Liver (tissue), 9 donors: ENCODE measurements around the gene CHP1. TPM values are rescaled to one million over a fixed set of nuclear protein-coding genes. Genes with fewer than 3 reads are reported as not detected.
A peak's percentile ranks its signal among the peaks of the same experiment; 100 is the strongest.

Experiments
- DNase-seq: peaks from one replicate; pipeline ENCODE4 v3.0.0-alpha.2; 2017; ENCODE audit warnings: low spot score
- H3K27ac ChIP-seq, 2 donors: one replicate each; pipeline ENCODE4 v1.7.0; 2013; ENCODE audit warnings: inconsistent platforms in 2 of 2, low read length in 2 of 2, control low read depth in 1 of 2, low read depth in 1 of 2, mild to moderate bottlenecking in 1 of 2
- H3K27me3 ChIP-seq, 4 donors: one replicate each; pipeline versions ENCODE4 v1.6.1 to v1.7.0; 2013; ENCODE audit warnings: low read length in 3 of 4, inconsistent platforms in 1 of 4, mild to moderate bottlenecking in 1 of 4, moderate library complexity in 1 of 4; ENCODE audit not compliant: control insufficient read depth in 4 of 4, insufficient read depth in 4 of 4
- H3K36me3 ChIP-seq, 4 donors: one replicate each; pipeline versions ENCODE4 v1.6.1 to v1.7.0; 2013; ENCODE audit warnings: low read length in 3 of 4, mild to moderate bottlenecking in 3 of 4, low read depth in 1 of 4, moderate library complexity in 1 of 4; ENCODE audit not compliant: control insufficient read depth in 4 of 4, insufficient read depth in 3 of 4
- H3K4me1 ChIP-seq, 4 donors: one replicate each; pipeline versions ENCODE4 v1.6.1 to v1.7.0; 2013; ENCODE audit warnings: low read length in 3 of 4, mild to moderate bottlenecking in 3 of 4, moderate library complexity in 1 of 4; ENCODE audit not compliant: control insufficient read depth in 4 of 4, insufficient read depth in 4 of 4
- H3K4me3 ChIP-seq, 3 donors: one replicate each; pipeline versions ENCODE4 v1.6.1 to v1.7.0; 2013; ENCODE audit warnings: low read length in 3 of 3, control low read depth in 1 of 3, low read depth in 1 of 3, mild to moderate bottlenecking in 1 of 3
- H3K9ac ChIP-seq, 2 donors: one replicate each; pipeline ENCODE4 v1.7.0; 2013; ENCODE audit warnings: low read length in 2 of 2, mild to moderate bottlenecking in 2 of 2, moderate library complexity in 2 of 2, control low read depth in 1 of 2, low read depth in 1 of 2
- H3K9me3 ChIP-seq, 4 donors: one replicate each; pipeline versions ENCODE4 v1.6.1 to v1.7.0; 2013; ENCODE audit warnings: low read length in 3 of 4; ENCODE audit not compliant: control insufficient read depth in 4 of 4
- EGR1 ChIP-seq, 2 donors: IDR thresholded peaks; 2 replicates each; pipeline ENCODE4 v1.6.1; 2016 to 2018; ENCODE audit warnings: antibody characterized with exemption in 2 of 2, low read depth in 2 of 2
- FOXA1 ChIP-seq: IDR thresholded peaks from 2 replicates; pipeline ENCODE4 v1.6.1; 2016; ENCODE audit warnings: antibody characterized with exemption
- GABPA ChIP-seq, 2 donors: IDR thresholded peaks in 1 of 2; conservative IDR thresholded peaks in 1 of 2; 2 replicates each; pipeline ENCODE4 v1.6.1; 2016; ENCODE audit warnings: antibody characterized with exemption in 2 of 2, mild to moderate bottlenecking in 1 of 2, moderate library complexity in 1 of 2
- HNF4A ChIP-seq, 2 donors: conservative IDR thresholded peaks; 2 replicates each; pipeline ENCODE4 v1.6.1; 2016; ENCODE audit warnings: antibody characterized with exemption in 2 of 2, mild to moderate bottlenecking in 2 of 2
- JUND ChIP-seq, 2 donors: IDR thresholded peaks; 2 replicates each; pipeline ENCODE4 v1.6.1; 2016; ENCODE audit warnings: antibody characterized with exemption in 2 of 2
- NR2F2 ChIP-seq: IDR thresholded peaks from 2 replicates; pipeline ENCODE4 v1.6.1; 2016; ENCODE audit warnings: antibody characterized with exemption
- RAD21 ChIP-seq, 2 donors: IDR thresholded peaks; 2 replicates each; pipeline ENCODE4 v1.6.1; 2016; ENCODE audit warnings: antibody characterized with exemption in 2 of 2, mild to moderate bottlenecking in 2 of 2
- REST ChIP-seq: IDR thresholded peaks from 2 replicates; pipeline ENCODE4 v1.6.1; 2016; ENCODE audit warnings: antibody characterized with exemption, mild to moderate bottlenecking
- SP1 ChIP-seq: IDR thresholded peaks from 2 replicates; pipeline ENCODE4 v1.6.1; 2018; ENCODE audit warnings: antibody characterized with exemption, mild to moderate bottlenecking
- TAF1 ChIP-seq: conservative IDR thresholded peaks from 2 replicates; pipeline ENCODE4 v1.6.1; 2016; ENCODE audit warnings: antibody characterized with exemption, mild to moderate bottlenecking
- YY1 ChIP-seq: IDR thresholded peaks from 2 replicates; pipeline ENCODE4 v1.6.1; 2016; ENCODE audit warnings: antibody characterized with exemption, mild to moderate bottlenecking
- WGBS: extraction: QIAGEN DNeasy Blood & Tissue Kit; methylation state at CpG from one replicate; pipeline ENCODE4 v1.1.7; 2013; 5-methylcytosine and 5-hydroxymethylcytosine counted together
- polyA plus RNA-seq, 2 donors: library from polyadenylated mRNA; stranded (reverse) in 1 of 2; unstranded in 1 of 2; fragments of 200-250 nt in 1 of 2; fragments of >200 nt in 1 of 2; fragmentation: Nextera tagmentation in 1 of 2; extraction: Ambion mirVana in 1 of 2; gene quantifications; one replicate each; pipeline versions ENCODE4 v1.2.1 to v1.2.3, GENCODE V29; 2013 to 2015
- total RNA-seq, 2 donors: library from RNA; depleted of rRNA; stranded (reverse); fragments of >200 nt; gene quantifications; one replicate each; pipeline ENCODE4 v1.2.3, GENCODE V29; 2014
- TF ChIP-seq, protein P1 (sequence below): fragments of 150-350 bp; IDR thresholded peaks from 2 replicates; pipeline ENCODE4 v1.5.1; 2017; ENCODE audit warnings: improper control_type of control experiment, low read depth, low read length; ENCODE audit not compliant: missing input control
- TF ChIP-seq, protein P2 (sequence below): IDR thresholded peaks from 2 replicates; pipeline ENCODE4 v1.6.1; 2016; ENCODE audit warnings: antibody characterized with exemption
- donor health status: healthy.
- donor health status: healthy.
- donor health status: healthy.
- donor health status: healthy.
- donor health status: healthy.

CHP1 gene
- total and polyA plus RNA-seq, 4 donors: 87.4 to 162 (median 117) TPM

GRCh38 chr15:41323611-41324010, 92.5 kb downstream of the CHP1 start (continued):
- TF ChIP-seq REST (no peak), NR2F2 (no peak), EGR1 (IDR thresholded peaks at IDR 0.05; ENCODE audit: low read depth in 2 of 2) (no peak), YY1 (no peak), RAD21 (IDR thresholded peaks at IDR 0.05) (no peak), SP1 (no peak), GABPA (IDR thresholded peaks at IDR 0.05 in 1 of 2, conservative IDR thresholded peaks at IDR 0.05 in 1 of 2) (no peak), TAF1 (no peak), JUND (IDR thresholded peaks at IDR 0.05) (no peak)
- TF ChIP-seq, protein P1, sequence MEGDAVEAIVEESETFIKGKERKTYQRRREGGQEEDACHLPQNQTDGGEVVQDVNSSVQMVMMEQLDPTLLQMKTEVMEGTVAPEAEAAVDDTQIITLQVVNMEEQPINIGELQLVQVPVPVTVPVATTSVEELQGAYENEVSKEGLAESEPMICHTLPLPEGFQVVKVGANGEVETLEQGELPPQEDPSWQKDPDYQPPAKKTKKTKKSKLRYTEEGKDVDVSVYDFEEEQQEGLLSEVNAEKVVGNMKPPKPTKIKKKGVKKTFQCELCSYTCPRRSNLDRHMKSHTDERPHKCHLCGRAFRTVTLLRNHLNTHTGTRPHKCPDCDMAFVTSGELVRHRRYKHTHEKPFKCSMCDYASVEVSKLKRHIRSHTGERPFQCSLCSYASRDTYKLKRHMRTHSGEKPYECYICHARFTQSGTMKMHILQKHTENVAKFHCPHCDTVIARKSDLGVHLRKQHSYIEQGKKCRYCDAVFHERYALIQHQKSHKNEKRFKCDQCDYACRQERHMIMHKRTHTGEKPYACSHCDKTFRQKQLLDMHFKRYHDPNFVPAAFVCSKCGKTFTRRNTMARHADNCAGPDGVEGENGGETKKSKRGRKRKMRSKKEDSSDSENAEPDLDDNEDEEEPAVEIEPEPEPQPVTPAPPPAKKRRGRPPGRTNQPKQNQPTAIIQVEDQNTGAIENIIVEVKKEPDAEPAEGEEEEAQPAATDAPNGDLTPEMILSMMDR: no peak

- Histone ChIP-seq H3K27ac (no peak overlapping the region), H3K36me3 (no peaks in the 10 kb centered on the region), H3K9ac (peak overlapping the region in 1 of 2 donors; percentile 84), H3K4me1 (peaks cover 0 to 22% (median 8%) of the 10 kb centered on the region in 4 donors), H3K27me3 (no peaks in the 10 kb centered on the region), H3K4me3 (no peak overlapping the region), H3K9me3 (no peaks in the 10 kb centered on the region)
- no peak for DNase-seq
- 84% methylated on average over 6 of the region's 6 CpGs for WGBS
- no peak for TF ChIP-seq YY1
- no peak for TF ChIP-seq SP1
- TF ChIP-seq JUND (IDR thresholded peaks at IDR 0.05): no peak
- TF ChIP-seq FOXA1: no peak
- TF ChIP-seq HNF4A (conservative IDR thresholded peaks at IDR 0.05): no peak
- TF ChIP-seq, protein P2, sequence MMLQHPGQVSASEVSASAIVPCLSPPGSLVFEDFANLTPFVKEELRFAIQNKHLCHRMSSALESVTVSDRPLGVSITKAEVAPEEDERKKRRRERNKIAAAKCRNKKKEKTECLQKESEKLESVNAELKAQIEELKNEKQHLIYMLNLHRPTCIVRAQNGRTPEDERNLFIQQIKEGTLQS: no peak
Observed at GRCh38 chr15:41331281-41331680, 100.2 kb downstream of the CHP1 start.

Other genes starting within 250 kb of the CHP1 start
- gene INO80, start 115.0 kb upstream of the CHP1 start, total RNA-seq: 10 to 100 TPM; 14.1 to 19.7 TPM
- gene INO80, start 115.0 kb upstream of the CHP1 start, polyA plus RNA-seq: 1 to 10 TPM; 3.2 to 4.7 TPM
- not detected for gene EXD1, start 511 bp upstream of the CHP1 start, total RNA-seq
- not detected for gene EXD1, start 511 bp upstream of the CHP1 start, polyA plus RNA-seq
- gene OIP5, start 101.3 kb downstream of the CHP1 start, total RNA-seq: 10 to 100 TPM in 1 of 2 donors, under 1 TPM in 1; 0.17 to 11.8 TPM
- 1 to 10 TPM in 1 of 2 donors, under 1 TPM in 1; 0.65 to 1.6 TPM for gene OIP5, start 101.3 kb downstream of the CHP1 start, polyA plus RNA-seq
- 100 to 1,000 TPM in 1 of 2 donors, 1 to 10 TPM in 1; 7.4 to 149 TPM for gene NUSAP1, start 101.6 kb downstream of the CHP1 start, total RNA-seq
- gene NUSAP1, start 101.6 kb downstream of the CHP1 start, polyA plus RNA-seq: 1 to 10 TPM; 4.6 to 9.2 TPM
- gene NDUFAF1, start 171.2 kb downstream of the CHP1 start, total RNA-seq: 10 to 100 TPM; 13.5 to 24.2 TPM
- gene NDUFAF1, start 171.2 kb downstream of the CHP1 start, polyA plus RNA-seq: 10 to 100 TPM; 25.8 to 29.0 TPM
- 10 to 100 TPM in 1 of 2 donors, 1 to 10 TPM in 1; 8.3 to 15.4 TPM for gene RTF1, start 185.8 kb downstream of the CHP1 start, total RNA-seq
- gene RTF1, start 185.8 kb downstream of the CHP1 start, polyA plus RNA-seq: 10 to 100 TPM in 1 of 2 donors, 1 to 10 TPM in 1; 8.8 to 37.7 TPM